Transverse colon (tissue), 4 donors: Measurements from ENCODE around the gene DGLUCY. TPM values are rescaled to one million over a fixed set of nuclear protein-coding genes. Genes with fewer than 3 reads are reported as not detected.

ENCODE experiments used
- DNase-seq: peaks from one replicate; pipeline ENCODE4 v3.0.0-alpha.2; 2019
- H3K27ac ChIP-seq, 4 donors: fragments of 200-600 bp; sonication (generic); 2 replicates each; pipeline ENCODE4 v1.5.1; 2016 to 2018; ENCODE audit warnings: inconsistent platforms in 4 of 4
- H3K27me3 ChIP-seq: fragments of 200-600 bp; sonication (generic); 2 replicates; pipeline ENCODE4 v1.5.1; 2017; ENCODE audit warnings: inconsistent platforms
- H3K36me3 ChIP-seq, 4 donors: fragments of 200-600 bp; sonication (generic); 2 replicates each; pipeline ENCODE4 v1.5.1; 2017 to 2019; ENCODE audit warnings: inconsistent platforms in 4 of 4
- H3K4me1 ChIP-seq, 4 donors: fragments of 200-600 bp; sonication (generic); 2 replicates each; pipeline ENCODE4 v1.5.1; 2017 to 2020; ENCODE audit warnings: inconsistent platforms in 4 of 4
- H3K4me3 ChIP-seq, 4 donors: fragments of 200-600 bp; sonication (generic); 1 replicate in 1 of 4; 2 replicates in 3 of 4; pipeline versions ENCODE4 v1.5.1 to v1.6.1; 2017 to 2019; ENCODE audit warnings: inconsistent platforms in 4 of 4
- H3K9me3 ChIP-seq, 2 donors: fragments of 200-600 bp; sonication (generic); 2 replicates each; pipeline ENCODE4 v1.5.1; 2017 to 2019; ENCODE audit warnings: inconsistent platforms in 2 of 2
- CTCF ChIP-seq, 5 experiments: fragments of 200-600 bp in 3 of 5; fragments of 450-650 bp in 2 of 5; sonication (generic) in 3 of 5; IDR thresholded peaks; 1 replicate in 2 of 5; 2 replicates in 3 of 5; pipeline ENCODE4 v1.5.1; 2016 to 2017; ENCODE audit warnings: antibody characterized with exemption in 5 of 5, inconsistent platforms in 3 of 5, mild to moderate bottlenecking in 2 of 5, moderate library complexity in 1 of 5
- EP300 ChIP-seq: sonication (generic); formaldehyde crosslinking; IDR thresholded peaks from one replicate; pipeline ENCODE4 v1.6.1; 2017; ENCODE audit warnings: antibody characterized with exemption, low read depth
- POLR2A ChIP-seq: fragments of 450-650 bp; IDR thresholded peaks from one replicate; pipeline ENCODE4 v1.6.1; 2016; ENCODE audit warnings: antibody characterized with exemption, mild to moderate bottlenecking, moderate library complexity
- POLR2AphosphoS5 ChIP-seq, 3 donors: sonication (generic); formaldehyde crosslinking; IDR thresholded peaks; one replicate each; pipeline ENCODE4 v1.6.1; 2016; ENCODE audit warnings: antibody characterized with exemption in 3 of 3
- WGBS, 2 donors: methylation state at CpG; one replicate each; pipeline ENCODE4 v1.1.5; 2018; ENCODE audit warnings: low coverage in 1 of 2; 5-methylcytosine and 5-hydroxymethylcytosine counted together
- in situ Hi-C, 4 donors: fragments of 200-750 bp; cut with MboI; loops; one replicate each; pipeline versions ENCODE4 v1.15.0 to v1.15.1; 2017; ENCODE audit warnings: low sequenced_read_pairs in 3 of 4, low pct_ligation_motif_present in 1 of 4, low pct_unique_long_range_greater_than_20kb in 1 of 4
- intact Hi-C: fragments of 100-400 bp; cut with DNase I; formaldehyde crosslinking; loops from one replicate; pipeline ENCODE4 v1.15.1; 2023; ENCODE audit warnings: low total_unique reads
- total RNA-seq, 4 donors: library from RNA; depleted of rRNA; stranded (reverse); fragments of >200 nt; gene quantifications; one replicate each; pipeline ENCODE4 v1.1.0, GENCODE V29; 2016

The DGLUCY gene
- total RNA-seq, 4 donors from 2014 or later, result 62.1 to 229 (median 102) TPM

- WGBS, 2 donors, result 63 to 79% methylated on average over 3 to 7 of the region's 7 CpGs
- in situ Hi-C loops, result no loop called here
- peak; percentile 46 for DNase-seq
Observed at GRCh38 chr14:91108941-91109611, 4.8 kb upstream of the DGLUCY start.

GRCh38 chr14:91111443-91111842 lies 2.4 kb upstream of the DGLUCY start:
- WGBS, 2 donors, result 70% methylated on average over 1 of the region's 1 CpG; no CpG with 5 or more reads in 1 of the 2 donors
- intact Hi-C loops, result no loop called here

More at GRCh38 chr14:91108941-91109611, 4.8 kb upstream of the DGLUCY start:
- H3K36me3 ChIP-seq, result no peaks in the 10 kb centered on the region
- no peaks in the 10 kb centered on the region for H3K9me3 ChIP-seq
- H3K27me3 ChIP-seq, result no peaks in the 10 kb centered on the region
- H3K4me3 ChIP-seq, result no peak overlapping the region
- TF ChIP-seq POLR2AphosphoS5 (IDR thresholded peaks at IDR 0.05) (no peak), CTCF (IDR thresholded peaks at IDR 0.05) (no peak), EP300 (no peak), POLR2A (no peak)
- H3K4me1 ChIP-seq, result peaks cover 13 to 38% (median 23%) of the 10 kb centered on the region in 4 donors
- peak overlapping the region; percentile 57 to 80 (median 66) for H3K27ac ChIP-seq
- intact Hi-C loops, result no loop called here

GRCh38 chr14:91112194-91112593 lies 1.7 kb upstream of the DGLUCY start:
- intact Hi-C loops, result no loop called here
- TF ChIP-seq EP300, result no peak
- TF ChIP-seq CTCF (IDR thresholded peaks at IDR 0.05), result no peak
- no peak for TF ChIP-seq POLR2A
- TF ChIP-seq POLR2AphosphoS5 (IDR thresholded peaks at IDR 0.05), result no peak
- Histone ChIP-seq H3K36me3 (no peaks in the 10 kb centered on the region), H3K27me3 (no peaks in the 10 kb centered on the region), H3K4me3 (no peak overlapping the region), H3K9me3 (no peaks in the 10 kb centered on the region), H3K4me1 (peaks cover 19 to 58% (median 49%) of the 10 kb centered on the region in 4 donors), H3K27ac (peak overlapping the region; percentile 9 to 99 (median 96))
- 91 to 92% methylated on average over 3 to 4 of the region's 4 CpGs for WGBS, 2 donors
- DNase-seq, result no peak
- in situ Hi-C loops, result no loop called here

More at GRCh38 chr14:91111443-91111842, 2.4 kb upstream of the DGLUCY start:
- no peaks in the 10 kb centered on the region for H3K36me3 ChIP-seq
- no peaks in the 10 kb centered on the region for H3K27me3 ChIP-seq
- H3K27ac ChIP-seq, result peak overlapping the region in 2 of 4 donors; percentile 27 to 96
- TF ChIP-seq POLR2AphosphoS5 (IDR thresholded peaks at IDR 0.05) (no peak), EP300 (no peak), POLR2A (no peak), CTCF (IDR thresholded peaks at IDR 0.05) (no peak)
- H3K4me1 ChIP-seq, result peaks cover 19 to 50% (median 42%) of the 10 kb centered on the region in 4 donors
- no peak overlapping the region for H3K4me3 ChIP-seq
- in situ Hi-C loops, result no loop called here
- no peak for DNase-seq
- H3K9me3 ChIP-seq, result no peaks in the 10 kb centered on the region

- Histone ChIP-seq H3K27ac (peak overlapping the region; percentile 95 to 99 (median 97)), H3K36me3 (no peaks in the 10 kb centered on the region), H3K4me3 (peak overlapping the region; percentile 43 to 61 (median 55)), H3K4me1 (peaks cover 15 to 58% (median 51%) of the 10 kb centered on the region in 4 donors), H3K27me3 (no peaks in the 10 kb centered on the region), H3K9me3 (no peaks in the 10 kb centered on the region)
- DNase-seq, result peak; percentile 75
- intact Hi-C loops (loop anchor here (2.0 kb wide), 1 partner anchor 54 kb away; the partner anchor contains the start of gene RPS6KA5), in situ Hi-C loops (no loop called here)
- whole genome bisulfite sequencing, 2 donors, result 0 to 4% methylated on average over 5 to 18 of the region's 18 CpGs
- TF ChIP-seq CTCF (IDR thresholded peaks at IDR 0.05) (no peak), EP300 (no peak), POLR2AphosphoS5 (IDR thresholded peaks at IDR 0.05) (peak; percentile 78 to 89 (median 84)), POLR2A (peak; percentile 67)
Observed at GRCh38 chr14:91114079-91115065, 499 bp downstream of the DGLUCY start.
